Panc1 (cell line): ENCODE results near the gene PPP2R1B. TPM values are rescaled to one million over a fixed set of nuclear protein-coding genes. Genes with fewer than 3 reads are reported as not detected.
A peak's percentile ranks its signal among the peaks of the same experiment; 100 is the strongest.

Experiments
- ATAC-seq: fragments of 200-7000 bp; cut with Tn5 transposase; 2 replicates; pipeline ENCODE4 v1.9.1; 2020; ENCODE audit warnings: mild to moderate bottlenecking, moderate library complexity
- Bru-seq: library from RNA; stranded (reverse); fragments of 400-500 nt; gene quantifications from one replicate; lab custom pipeline; 2021; lab: Mats Ljungman, UMichigan
- BruChase-seq, 2 experiments: library from RNA; stranded (reverse); fragments of 400-500 nt; gene quantifications; one replicate each; lab custom pipeline; 2021; lab: Mats Ljungman, UMichigan
- BruUV-seq: library from RNA; stranded (reverse); fragments of 400-500 nt; replicated peaks from 2 replicates; lab custom pipeline; 2021; lab: Mats Ljungman, UMichigan
- CTCF ChIA-PET: fragments of 300-600 bp; sonication (Branson Sonifier 250); formaldehyde crosslinking; loops from one replicate; lab custom pipeline; 2022; ENCODE audit warnings: antibody characterized with exemption; lab: Charles Lee
- POLR2A ChIA-PET: fragments of 300-600 bp; sonication (Branson Sonifier 250); formaldehyde crosslinking; loops from one replicate; lab custom pipeline; 2022; ENCODE audit warnings: antibody characterized with exemption; lab: Charles Lee
- DNase-seq: peaks from one replicate; pipeline ENCODE4 v3.0.0-alpha.2; 2010; ENCODE audit warnings: low read depth, low spot score
- H3K27ac ChIP-seq: 2 replicates; pipeline ENCODE4 v1.5.1; 2011; ENCODE audit warnings: mild to moderate bottlenecking, low read length, inconsistent platforms
- H3K27me3 ChIP-seq: fragments of 200-500 bp; sonication (Bioruptor generic); 2 replicates; pipeline ENCODE4 v1.6.0; 2014; ENCODE audit warnings: low read length, inconsistent platforms; ENCODE audit not compliant: control insufficient read depth, insufficient read depth
- H3K36me3 ChIP-seq: fragments of 200-500 bp; sonication (Bioruptor generic); 2 replicates; pipeline ENCODE4 v1.5.1; 2014; ENCODE audit warnings: inconsistent platforms, mild to moderate bottlenecking, low read length, moderate library complexity; ENCODE audit not compliant: control insufficient read depth, insufficient read depth
- H3K4me1 ChIP-seq: 2 replicates; pipeline ENCODE4 v1.5.1; 2011; ENCODE audit warnings: inconsistent platforms, mild to moderate bottlenecking, low read length, moderate library complexity; ENCODE audit not compliant: control insufficient read depth, insufficient read depth
- H3K4me3 ChIP-seq, 2 experiments: 2 replicates each; pipeline ENCODE4 v1.5.1; 2011 to 2012; ENCODE audit warnings: low read depth in 2 of 2, low read length in 2 of 2, mild to moderate bottlenecking in 2 of 2, inconsistent platforms in 1 of 2, moderate library complexity in 1 of 2
- H3K9me3 ChIP-seq: fragments of 200-500 bp; sonication (Bioruptor generic); 2 replicates; pipeline ENCODE4 v1.5.1; 2014; ENCODE audit warnings: low read depth, mild to moderate bottlenecking, inconsistent platforms, low read length, moderate library complexity; ENCODE audit not compliant: control insufficient read depth, insufficient read depth
- CTCF ChIP-seq: fragments of 450-650 bp; IDR thresholded peaks from 2 replicates; pipeline ENCODE4 v1.5.1; 2017; ENCODE audit warnings: mild to moderate bottlenecking
- POLR2AphosphoS5 ChIP-seq: IDR thresholded peaks from 2 replicates; pipeline ENCODE4 v1.6.1; 2012; ENCODE audit warnings: mild to moderate bottlenecking, low read depth, low read length, moderate library complexity
- REST ChIP-seq, 2 experiments: IDR thresholded peaks; 2 replicates each; pipeline ENCODE4 v1.6.1; 2011 to 2012; ENCODE audit warnings: low read depth in 2 of 2, control low read depth in 1 of 2, low read length in 1 of 2, mild to moderate bottlenecking in 1 of 2, moderate library complexity in 1 of 2; ENCODE audit not compliant: insufficient read depth in 1 of 2
- SIN3A ChIP-seq: IDR thresholded peaks from 2 replicates; pipeline ENCODE4 v1.6.1; 2012; ENCODE audit warnings: low read depth, mild to moderate bottlenecking, low read length, moderate library complexity, borderline replicate concordance; ENCODE audit not compliant: insufficient read depth
- TCF7L2 ChIP-seq: IDR thresholded peaks from 2 replicates; pipeline ENCODE4 v1.6.1; 2011; ENCODE audit warnings: mild to moderate bottlenecking, low read depth, low read length, inconsistent platforms
- in situ Hi-C: cut with HindIII; loops from 2 replicates; pipeline ENCODE4 v1.10.0; 2016; ENCODE audit warnings: low sequenced_read_pairs, low pct_unique_long_range_greater_than_20kb
- intact Hi-C: fragments of 100-400 bp; cut with micrococcal nuclease; formaldehyde crosslinking; loops from one replicate; pipeline ENCODE4 v1.10.0; 2022; ENCODE audit not compliant: unreplicated experiment
- long read RNA-seq: library from polyadenylated mRNA; unstranded; transcript quantifications from one replicate; pipeline ENCODE4 v2.0.0, GENCODE V29; 2021; ENCODE audit not compliant: unreplicated experiment
- polyA plus RNA-seq: library from polyadenylated mRNA; unstranded; fragments of >200 nt; gene quantifications from one replicate; pipeline ENCODE4 v1.2.1, GENCODE V29; 2012; ENCODE audit warnings: missing spikeins; ENCODE audit not compliant: insufficient read length
- total RNA-seq: library from RNA; stranded (reverse); gene quantifications from one replicate; pipeline ENCODE4 v1.2.1, GENCODE V29; 2021; ENCODE audit not compliant: unreplicated experiment

PPP2R1B gene
- total RNA-seq (57.7 TPM), Bru-seq, nascent RNA (percentile 86 among the genes with signal in this experiment), BruChase-seq, experiment 1, labeled RNA remaining after a 2-hour chase (percentile 93 among the genes with signal in this experiment), BruChase-seq, experiment 2, labeled RNA remaining after a 6-hour chase (percentile 92 among the genes with signal in this experiment)
- 33.6 TPM for polyA plus RNA-seq
- long read RNA-seq, full-length matches to known transcripts, result 88 of 106 reads
- long read RNA-seq, partial matches to known transcripts, result 7 of 106 reads
- long read RNA-seq, other reads (novel, unspliced or antisense), result 11 of 106 reads

- Histone ChIP-seq H3K27me3 (no peaks in the 10 kb centered on the region), H3K9me3 (no peaks in the 10 kb centered on the region), H3K4me1 (peaks cover 14% of the 10 kb centered on the region), H3K36me3 (peaks cover 22% of the 10 kb centered on the region), H3K4me3 (peak within 1 kb of the TSS; percentile 87 to 88), H3K27ac (peak within 1 kb of the TSS; percentile 95)
- TSS peak; percentile 99 for BruUV-seq
- TF ChIP-seq CTCF, result no peak
- TF ChIP-seq POLR2AphosphoS5, result peak; percentile 85
- 0 out of 2 replicates have a peak, but pooled peaks have one; percentile 53 for TF ChIP-seq SIN3A
- TF ChIP-seq REST (IDR thresholded peaks at IDR 0.05; ENCODE audit: insufficient read depth in 1 of 2, low read depth in 2 of 2, low read length in 1 of 2), result peak; percentile 6 to 17; a peak in 1 of 4 replicates
- in situ Hi-C loops, result no loop called here
- intact Hi-C loops, result no loop called here
- ATAC-seq (peak; percentile 98), DNase-seq (peak; percentile 66)
- ChIA-PET CTCF (interaction anchor here (0.6 to 0.8 kb wide), 3 partner anchors 11 to 319 kb away, joined by 3 to 5 read pairs (median 3); no protein-coding TSS in a partner anchor), POLR2A (interaction anchor here (0.5 to 1.1 kb wide), 6 partner anchors 12 to 394 kb away, joined by 3 to 8 read pairs (median 4); no protein-coding TSS in a partner anchor)
These were observed at the start of gene PPP2R1B for GRCh38 chr11:111765984-111766833. Gene PPP2R1B, minus strand, starts transcription at chr11:111766389. Its CDS starts 28 bp downstream, at chr11:111766361.

- H3K4me1 ChIP-seq, result no peaks in the 10 kb centered on the region
- TF ChIP-seq POLR2AphosphoS5, result no peak
- TF ChIP-seq CTCF, result no peak
- no peak for TF ChIP-seq SIN3A
- no peak for TF ChIP-seq TCF7L2
- TF ChIP-seq REST (IDR thresholded peaks at IDR 0.05; ENCODE audit: insufficient read depth in 1 of 2, low read depth in 2 of 2, low read length in 1 of 2), result no peak
- intact Hi-C loops (no loop called here), in situ Hi-C loops (no loop called here)
- no peak overlapping the region for H3K27ac ChIP-seq
- no peaks in the 10 kb centered on the region for H3K27me3 ChIP-seq
- no peak for ATAC-seq
- no peak for DNase-seq
- POLR2A ChIA-PET, result no interaction called here
- H3K36me3 ChIP-seq, result no peaks in the 10 kb centered on the region
- no peak overlapping the region for H3K4me3 ChIP-seq
- CTCF ChIA-PET, result no interaction called here
- BruUV-seq, result no TSS peak
- H3K9me3 ChIP-seq, result no peaks in the 10 kb centered on the region
These were observed 49.3 kb upstream of the PPP2R1B start for GRCh38 chr11:111815489-111815888.
